Activated CD4-positive, CD25-positive, alpha-beta regulatory T cell treated with anti-CD3 and anti-CD28 coated beads, Interleukin-2, amount 50 U/mL, for 24 hours (primary cell): ENCODE measurements around the gene PLXNC1.
A peak's percentile ranks its signal among the peaks of the same experiment; 100 is the strongest.

Experiments used
- ATAC-seq, 2 donors: fragments of 150-1000 bp; cut with Tn5 transposase; one replicate each; pipeline ENCODE4 v1.10.0; 2021; ENCODE audit warnings: mild to moderate bottlenecking in 1 of 2, moderate library complexity in 1 of 2

PLXNC1 gene

GRCh38 chr12:94206886-94207285, 58.5 kb downstream of the PLXNC1 start:
- ATAC-seq = no peak

GRCh38 chr12:94207467-94207848, 59.1 kb downstream of the PLXNC1 start:
- ATAC-seq = peak in 1 of 2 donors; percentile 0

GRCh38 chr12:94207849-94208621, 59.7 kb downstream of the PLXNC1 start:
- peak; percentile 75 to 80 for ATAC-seq

- peak; percentile 54 to 63 for ATAC-seq
Observed at GRCh38 chr12:94208622-94208966, 60.2 kb downstream of the PLXNC1 start.

GRCh38 chr12:94209240-94209639, 60.9 kb downstream of the PLXNC1 start:
- ATAC-seq = no peak

- ATAC-seq = no peak
Observed at GRCh38 chr12:94211021-94211420, 62.6 kb downstream of the PLXNC1 start.

GRCh38 chr12:94218233-94218632, 69.9 kb downstream of the PLXNC1 start:
- no peak for ATAC-seq

- no peak for ATAC-seq
Observed at GRCh38 chr12:94219622-94220302, 71.4 kb downstream of the PLXNC1 start.

GRCh38 chr12:94220804-94221203, 72.4 kb downstream of the PLXNC1 start:
- no peak for ATAC-seq

GRCh38 chr12:94222351-94223084, 74.1 kb downstream of the PLXNC1 start:
- no peak for ATAC-seq

GRCh38 chr12:94223842-94224241, 75.5 kb downstream of the PLXNC1 start:
- no peak for ATAC-seq

- no peak for ATAC-seq
Observed at GRCh38 chr12:94225506-94225905, 77.1 kb downstream of the PLXNC1 start.

GRCh38 chr12:94225947-94226630, 77.7 kb downstream of the PLXNC1 start:
- ATAC-seq = no peak

GRCh38 chr12:94227066-94227465, 78.7 kb downstream of the PLXNC1 start:
- ATAC-seq = no peak

- no peak for ATAC-seq
Observed at GRCh38 chr12:94228488-94228907, 80.1 kb downstream of the PLXNC1 start.

GRCh38 chr12:94229902-94230301, 81.5 kb downstream of the PLXNC1 start:
- no peak for ATAC-seq

- peak in 1 of 2 donors; percentile 13 for ATAC-seq
Observed at GRCh38 chr12:94230357-94230905, 82.1 kb downstream of the PLXNC1 start.

- ATAC-seq = no peak
Observed at GRCh38 chr12:94231709-94232108, 83.3 kb downstream of the PLXNC1 start.

- no peak for ATAC-seq
Observed at GRCh38 chr12:94235848-94236247, 87.5 kb downstream of the PLXNC1 start.

- ATAC-seq = no peak
Observed at GRCh38 chr12:94239332-94239993, 91.1 kb downstream of the PLXNC1 start.

GRCh38 chr12:94240171-94240570, 91.8 kb downstream of the PLXNC1 start:
- ATAC-seq = peak in 1 of 2 donors; percentile 46

- ATAC-seq = no peak
Observed at GRCh38 chr12:94242901-94243300, 94.5 kb downstream of the PLXNC1 start.
